ES-I3 (cell line): ENCODE measurements around the gene TFCP2.
"Not testable (repeated sequence)": the region's sequence is repeated elsewhere in the genome, so short reads cannot be mapped to it uniquely, and the experiment has no call there.

Source experiments
- H3K36me3 ChIP-seq: 2 replicates; pipeline ENCODE4 v1.6.1; 2013; ENCODE audit warnings: mild to moderate bottlenecking, low read length, control low read depth, moderate library complexity; ENCODE audit not compliant: insufficient read depth
- H3K4me1 ChIP-seq: 2 replicates; pipeline ENCODE4 v1.6.1; 2013; ENCODE audit warnings: mild to moderate bottlenecking, control low read depth, low read length; ENCODE audit not compliant: insufficient read depth
- H3K9ac ChIP-seq: 2 replicates; pipeline ENCODE4 v1.6.1; 2013; ENCODE audit warnings: low read depth, mild to moderate bottlenecking, low read length, moderate library complexity
- H3K9me3 ChIP-seq: 2 replicates; pipeline ENCODE4 v1.6.1; 2013; ENCODE audit warnings: mild to moderate bottlenecking, low read length, moderate library complexity; ENCODE audit not compliant: control insufficient read depth, insufficient read depth

TFCP2 gene

GRCh38 chr12:51172515-51173431, at the start of gene TFCP2:
TSS of gene TFCP2 (minus strand) at chr12:51173135. CDS start at chr12:51172422, 713 bp downstream.
- Histone ChIP-seq H3K9ac (peak within 1 kb of the TSS; percentile 96), H3K9me3 (no peaks in the 10 kb centered on the region), H3K36me3 (no peaks in the 10 kb centered on the region), H3K4me1 (no peaks in the 10 kb centered on the region)

GRCh38 chr12:51222461-51222860, 49.5 kb upstream of the TFCP2 start:
- Histone ChIP-seq H3K9me3 (no peaks in the 10 kb centered on the region), H3K4me1 (peaks cover 7% of the 10 kb centered on the region), H3K9ac (no peak overlapping the region), H3K36me3 (no peaks in the 10 kb centered on the region)

GRCh38 chr12:51219857-51220256, 46.9 kb upstream of the TFCP2 start:
- not testable (repeated sequence) for H3K9ac ChIP-seq, H3K4me1 ChIP-seq, H3K36me3 ChIP-seq, H3K9me3 ChIP-seq

- H3K4me1 ChIP-seq = peaks cover 7% of the 10 kb centered on the region
- H3K36me3 ChIP-seq = no peaks in the 10 kb centered on the region
- no peaks in the 10 kb centered on the region for H3K9me3 ChIP-seq
- H3K9ac ChIP-seq = peak overlapping the region; percentile 51; the same call in 1 of the 2 replicates
These were observed 46.4 kb upstream of the TFCP2 start for GRCh38 chr12:51219322-51219721.

- H3K9ac ChIP-seq = peak overlapping the region; percentile 51
- no peaks in the 10 kb centered on the region for H3K9me3 ChIP-seq
- peaks cover 7% of the 10 kb centered on the region for H3K4me1 ChIP-seq
- H3K36me3 ChIP-seq = no peaks in the 10 kb centered on the region
These were observed 45.7 kb upstream of the TFCP2 start for GRCh38 chr12:51218607-51219161.

GRCh38 chr12:51217968-51218606, 45.2 kb upstream of the TFCP2 start, which contains the start of gene POU6F1:
TSS of gene POU6F1 (minus strand) at chr12:51218062. CDS start at chr12:51206836, 11,226 bp downstream.
- H3K9me3 ChIP-seq = no peaks in the 10 kb centered on the region
- peak within 1 kb of the TSS; percentile 74 for H3K9ac ChIP-seq
- H3K4me1 ChIP-seq = peaks cover 7% of the 10 kb centered on the region
- H3K36me3 ChIP-seq = no peaks in the 10 kb centered on the region

GRCh38 chr12:51217133-51217967, 44.4 kb upstream of the TFCP2 start:
- Histone ChIP-seq H3K4me1 (peaks cover 7% of the 10 kb centered on the region), H3K9ac (peak overlapping the region; percentile 74), H3K36me3 (no peaks in the 10 kb centered on the region), H3K9me3 (no peaks in the 10 kb centered on the region)

- peak overlapping the region; percentile 74 for H3K9ac ChIP-seq
- no peaks in the 10 kb centered on the region for H3K36me3 ChIP-seq
These were observed 43.7 kb upstream of the TFCP2 start for GRCh38 chr12:51216642-51217041.

GRCh38 chr12:51214895-51215294, 42.0 kb upstream of the TFCP2 start:
- no peaks in the 10 kb centered on the region for H3K9me3 ChIP-seq
- no peak overlapping the region for H3K9ac ChIP-seq
- no peaks in the 10 kb centered on the region for H3K36me3 ChIP-seq
- peaks cover 7% of the 10 kb centered on the region for H3K4me1 ChIP-seq

More at GRCh38 chr12:51216642-51217041, 43.7 kb upstream of the TFCP2 start:
- Histone ChIP-seq H3K4me1 (peaks cover 7% of the 10 kb centered on the region), H3K9me3 (no peaks in the 10 kb centered on the region)

GRCh38 chr12:51210690-51211395, 37.9 kb upstream of the TFCP2 start:
- H3K9ac ChIP-seq = no peak overlapping the region
- no peaks in the 10 kb centered on the region; the same call in 1 of the 2 replicates for H3K36me3 ChIP-seq
- H3K9me3 ChIP-seq = no peaks in the 10 kb centered on the region
- no peaks in the 10 kb centered on the region for H3K4me1 ChIP-seq

GRCh38 chr12:51209259-51209658, 36.3 kb upstream of the TFCP2 start:
- H3K9ac ChIP-seq = no peak overlapping the region
- no peaks in the 10 kb centered on the region for H3K9me3 ChIP-seq
- no peaks in the 10 kb centered on the region; the same call in 1 of the 2 replicates for H3K36me3 ChIP-seq
- H3K4me1 ChIP-seq = no peaks in the 10 kb centered on the region

- H3K36me3 ChIP-seq = no peaks in the 10 kb centered on the region; the same call in 1 of the 2 replicates
- H3K4me1 ChIP-seq = no peaks in the 10 kb centered on the region
- H3K9me3 ChIP-seq = no peaks in the 10 kb centered on the region
- H3K9ac ChIP-seq = no peak overlapping the region
These were observed 35.2 kb upstream of the TFCP2 start for GRCh38 chr12:51208016-51208660.

- no peaks in the 10 kb centered on the region for H3K4me1 ChIP-seq
These were observed 32.4 kb upstream of the TFCP2 start for GRCh38 chr12:51205350-51205749.

More at GRCh38 chr12:51205350-51205749, 32.4 kb upstream of the TFCP2 start:
- Histone ChIP-seq H3K36me3 (no peaks in the 10 kb centered on the region; the same call in 1 of the 2 replicates), H3K9ac (no peak overlapping the region), H3K9me3 (no peaks in the 10 kb centered on the region)
